T1000 (cell line): ENCODE measurements around the gene KDM4B.
"Not testable (repeated sequence)": the region's sequence is repeated elsewhere in the genome, so short reads cannot be mapped to it uniquely, and the experiment has no call there.

Source experiments
- DNase-seq: peaks from one replicate; lab custom pipeline; 2025; ENCODE audit warnings: mixed read lengths; lab: John Stamatoyannopoulos, UW

The KDM4B gene

DNA sequence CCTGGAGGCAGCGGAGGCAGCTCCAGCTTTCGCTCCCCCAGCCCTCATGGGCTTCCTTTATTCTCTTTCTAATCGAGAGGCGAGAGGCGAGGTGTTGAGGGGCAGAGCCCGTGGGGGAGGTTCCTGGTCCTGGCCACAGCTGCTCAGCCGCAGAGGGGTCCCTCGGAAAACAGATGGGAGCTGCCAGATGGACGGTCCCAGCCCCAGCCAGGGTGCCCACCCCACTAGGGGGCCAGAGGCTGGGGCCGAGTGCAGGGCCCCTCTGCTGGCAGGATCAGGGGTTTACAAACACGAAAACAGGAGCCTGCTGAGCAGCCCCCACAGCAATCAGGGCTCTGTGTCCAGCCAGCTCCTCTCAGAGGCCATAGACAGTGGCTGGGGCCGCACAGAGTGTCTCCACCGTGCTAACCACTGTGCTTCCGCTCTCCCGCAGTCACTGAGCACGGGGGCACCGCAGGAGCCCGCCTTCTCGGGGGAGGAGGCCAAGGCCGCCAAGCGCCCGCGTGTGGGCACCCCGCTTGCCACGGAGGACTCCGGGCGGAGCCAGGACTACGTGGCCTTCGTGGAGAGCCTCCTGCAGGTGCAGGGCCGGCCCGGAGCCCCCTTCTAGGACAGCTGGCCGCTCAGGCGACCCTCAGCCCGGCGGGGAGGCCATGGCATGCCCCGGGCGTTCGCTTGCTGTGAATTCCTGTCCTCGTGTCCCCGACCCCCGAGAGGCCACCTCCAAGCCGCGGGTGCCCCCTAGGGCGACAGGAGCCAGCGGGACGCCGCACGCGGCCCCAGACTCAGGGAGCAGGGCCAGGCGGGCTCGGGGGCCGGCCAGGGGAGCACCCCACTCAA lies 182.2 kb downstream of the KDM4B start:
- DNase-seq = no peak

DNA sequence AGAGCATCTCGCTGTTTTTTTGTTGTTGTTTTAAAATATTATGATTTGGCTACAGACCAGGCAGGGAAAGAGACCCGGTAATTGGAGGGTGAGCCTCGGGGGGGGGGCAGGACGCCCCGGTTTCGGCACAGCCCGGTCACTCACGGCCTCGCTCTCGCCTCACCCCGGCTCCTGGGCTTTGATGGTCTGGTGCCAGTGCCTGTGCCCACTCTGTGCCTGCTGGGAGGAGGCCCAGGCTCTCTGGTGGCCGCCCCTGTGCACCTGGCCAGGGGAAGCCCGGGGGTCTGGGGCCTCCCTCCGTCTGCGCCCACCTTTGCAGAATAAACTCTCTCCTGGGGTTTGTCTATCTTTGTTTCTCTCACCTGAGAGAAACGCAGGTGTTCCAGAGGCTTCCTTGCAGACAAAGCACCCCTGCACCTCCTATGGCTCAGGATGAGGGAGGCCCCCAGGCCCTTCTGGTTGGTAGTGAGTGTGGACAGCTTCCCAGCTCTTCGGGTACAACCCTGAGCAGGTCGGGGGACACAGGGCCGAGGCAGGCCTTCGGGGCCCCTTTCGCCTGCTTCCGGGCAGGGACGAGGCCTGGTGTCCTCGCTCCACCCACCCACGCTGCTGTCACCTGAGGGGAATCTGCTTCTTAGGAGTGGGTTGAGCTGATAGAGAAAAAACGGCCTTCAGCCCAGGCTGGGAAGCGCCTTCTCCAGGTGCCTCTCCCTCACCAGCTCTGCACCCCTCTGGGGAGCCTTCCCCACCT lies 183.3 kb downstream of the KDM4B start:
- no peak for DNase-seq

DNA sequence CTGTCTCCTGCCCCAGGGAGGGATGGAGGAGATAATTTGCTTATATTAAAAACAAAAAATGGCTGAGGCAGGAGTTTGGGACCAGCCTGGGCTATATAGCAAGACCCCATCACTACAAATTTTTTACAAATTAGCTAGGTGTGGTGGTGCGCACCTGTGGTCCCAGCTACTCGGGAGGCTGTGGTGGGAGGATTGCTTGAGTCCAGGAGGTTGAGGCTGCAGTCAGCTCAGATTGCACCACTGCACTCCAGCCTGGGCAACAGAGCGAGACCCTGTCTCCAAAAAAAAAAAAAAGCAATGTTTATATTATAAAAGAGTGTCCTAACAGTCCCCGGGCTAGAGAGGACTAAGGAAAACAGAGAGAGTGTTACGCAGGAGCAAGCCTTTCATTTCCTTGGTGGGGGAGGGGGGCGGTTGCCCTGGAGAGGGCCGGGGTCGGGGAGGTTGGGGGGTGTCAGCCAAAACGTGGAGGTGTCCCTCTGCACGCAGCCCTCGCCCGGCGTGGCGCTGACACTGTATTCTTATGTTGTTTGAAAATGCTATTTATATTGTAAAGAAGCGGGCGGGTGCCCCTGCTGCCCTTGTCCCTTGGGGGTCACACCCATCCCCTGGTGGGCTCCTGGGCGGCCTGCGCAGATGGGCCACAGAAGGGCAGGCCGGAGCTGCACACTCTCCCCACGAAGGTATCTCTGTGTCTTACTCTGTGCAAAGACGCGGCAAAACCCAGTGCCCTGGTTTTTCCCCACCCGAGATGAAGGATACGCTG lies 184.0 kb downstream of the KDM4B start:
- DNase-seq = no peak

DNA sequence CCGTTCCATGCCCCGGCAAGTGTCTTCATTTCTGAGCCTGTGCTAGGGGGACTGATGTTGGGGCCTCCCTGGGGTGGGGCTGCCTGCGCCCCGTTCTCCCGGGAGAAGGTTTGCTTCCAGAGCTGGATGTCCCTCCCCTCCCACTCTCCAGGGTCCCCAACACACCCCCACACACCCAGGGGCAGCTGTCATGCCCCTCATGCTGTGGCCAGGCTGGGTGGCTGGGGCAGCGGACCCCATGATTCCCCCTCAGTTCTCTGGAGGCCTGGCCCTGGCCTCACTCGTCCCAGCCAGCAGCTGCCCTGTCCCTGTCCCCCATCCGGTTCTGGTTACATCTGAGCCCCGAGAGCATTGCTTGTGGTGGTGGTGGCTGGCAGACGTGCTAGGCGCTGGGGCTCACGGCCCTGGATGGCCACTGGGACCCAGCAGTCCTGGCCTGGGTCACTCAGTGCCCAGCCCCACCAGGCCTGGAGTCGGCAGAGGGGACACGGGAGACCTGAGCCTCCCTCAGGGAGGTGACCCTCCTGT lies 184.8 kb downstream of the KDM4B start:
- DNase-seq = no peak

DNA sequence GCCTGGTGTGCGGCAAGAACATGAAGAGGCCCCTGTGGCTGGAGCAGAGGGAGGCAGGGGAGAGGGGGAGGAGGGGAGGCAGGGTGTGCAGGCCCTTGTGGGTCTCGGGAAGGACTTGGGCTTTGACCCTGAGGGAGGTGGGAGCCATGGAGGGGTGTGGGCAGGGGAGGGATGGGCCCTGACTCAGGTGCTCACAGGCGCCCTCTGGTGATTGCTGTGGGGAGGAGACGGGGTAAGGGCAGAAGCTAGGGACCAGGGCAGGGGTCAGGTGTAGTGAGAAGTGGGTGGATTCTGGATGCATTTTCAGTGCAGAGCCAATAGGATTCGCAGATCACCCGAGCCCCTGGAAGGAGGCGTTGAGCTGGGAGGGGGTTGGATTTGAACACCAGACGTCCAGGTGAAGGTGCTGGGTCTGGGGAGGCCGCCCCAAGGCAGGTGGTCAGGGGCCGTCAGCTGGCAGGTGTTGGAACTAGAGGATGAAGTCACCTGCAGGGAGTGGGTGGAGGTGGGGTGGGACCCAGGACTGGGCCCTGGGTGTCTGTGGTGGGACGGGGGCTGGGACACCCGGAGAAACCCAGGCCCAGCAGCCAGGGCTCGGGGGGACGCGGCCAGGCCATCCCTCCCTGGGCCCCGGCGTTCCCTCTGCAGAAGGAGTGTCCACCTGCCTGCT lies 185.4 kb downstream of the KDM4B start:
- DNase-seq = no peak

DNA sequence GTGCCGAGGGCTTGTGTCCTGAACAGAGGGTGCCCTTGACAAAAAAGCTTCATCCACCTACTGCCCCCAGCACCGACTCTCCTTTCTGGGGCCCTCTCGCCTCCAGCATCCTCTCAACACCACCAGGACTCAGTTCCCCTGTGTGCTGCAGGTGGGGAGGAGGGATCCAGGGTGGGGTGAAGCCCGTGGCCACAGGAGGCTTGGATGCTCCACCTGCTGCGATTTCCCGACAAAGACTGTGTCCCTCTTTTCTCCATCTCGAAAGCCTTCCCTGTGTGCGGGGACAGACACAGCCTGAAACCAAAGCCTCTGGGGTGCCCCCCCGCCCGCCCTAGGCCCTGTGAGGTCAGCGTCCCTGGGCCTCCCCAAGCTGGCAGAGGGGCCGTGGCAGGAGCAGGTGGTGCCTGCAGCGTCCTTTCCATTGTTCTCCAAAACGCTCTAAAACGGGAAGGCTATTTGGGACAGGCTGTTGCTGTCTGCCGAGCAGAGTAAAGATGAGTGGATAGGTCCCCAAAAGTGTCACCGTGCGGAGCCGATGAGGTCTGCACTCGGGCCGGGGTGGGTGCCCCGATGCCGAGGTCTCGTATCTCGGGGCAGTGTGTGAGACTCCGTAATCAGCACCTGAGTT lies 186.0 kb downstream of the KDM4B start:
- no peak for DNase-seq

DNA sequence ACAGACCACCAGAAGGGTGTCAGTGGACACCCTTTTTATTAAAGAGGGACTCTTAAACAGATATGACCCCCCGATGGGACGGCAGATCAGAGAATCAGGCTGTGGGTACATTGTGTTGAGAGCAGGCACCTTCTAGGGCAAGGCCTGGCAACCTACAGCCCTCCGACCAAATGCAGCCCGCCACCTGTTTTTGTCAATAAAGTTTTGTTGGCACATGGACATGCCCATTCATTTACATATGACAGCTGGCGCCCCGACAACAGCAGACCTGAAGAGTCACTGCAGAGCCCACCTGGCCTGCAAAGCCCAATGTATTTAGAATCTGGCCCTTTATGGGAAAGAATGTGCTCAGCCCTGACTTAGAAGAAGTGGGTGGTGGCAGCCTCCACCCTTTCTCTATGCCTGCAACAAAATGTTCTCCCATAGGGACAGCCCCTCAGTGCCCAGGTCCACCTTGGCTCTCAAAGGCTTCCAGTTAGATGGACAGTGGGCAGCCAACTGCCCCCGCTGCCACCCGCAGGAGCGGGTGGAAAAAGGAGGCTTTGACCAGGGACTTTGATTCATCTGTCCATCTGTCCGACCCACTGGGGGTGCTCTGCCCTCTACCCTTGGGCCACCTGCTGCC lies 186.8 kb downstream of the KDM4B start:
- DNase-seq = no peak

DNA sequence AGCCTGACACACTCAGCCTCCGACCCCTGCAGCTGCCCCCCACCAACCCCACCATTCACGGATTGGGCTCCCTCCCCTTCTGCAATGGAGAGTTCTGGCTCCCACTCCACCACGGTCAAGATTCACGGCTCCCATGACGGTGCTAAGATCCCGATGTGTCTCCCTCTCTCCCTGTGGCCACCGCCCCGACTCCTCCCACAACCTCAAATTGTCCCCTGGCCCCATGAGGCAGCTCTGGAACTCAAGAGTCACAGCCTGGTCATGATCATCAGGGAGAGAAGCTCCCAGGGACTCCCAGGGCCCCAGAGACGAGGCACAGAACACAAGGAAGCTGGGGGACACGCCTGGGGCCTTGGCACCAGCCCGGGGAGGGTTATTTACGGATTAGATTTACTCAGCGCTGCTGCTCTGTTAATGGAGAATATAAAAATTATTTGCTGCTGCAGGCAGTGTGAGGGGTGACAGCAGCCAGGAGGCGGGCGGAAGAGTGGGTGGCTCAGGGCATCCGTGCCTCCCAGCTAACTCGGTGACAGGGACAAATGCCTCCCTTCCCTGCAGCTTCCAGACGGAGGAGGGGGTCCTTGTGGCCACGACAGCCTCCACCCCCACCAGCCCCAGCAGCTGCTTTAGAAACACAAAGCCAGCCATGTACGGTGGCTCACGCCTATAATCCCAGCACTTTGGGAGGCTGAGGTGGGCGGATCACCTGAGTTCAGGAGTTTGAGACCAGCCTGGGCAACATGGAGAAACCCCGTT lies 187.5 kb downstream of the KDM4B start:
- DNase-seq = no peak

DNA sequence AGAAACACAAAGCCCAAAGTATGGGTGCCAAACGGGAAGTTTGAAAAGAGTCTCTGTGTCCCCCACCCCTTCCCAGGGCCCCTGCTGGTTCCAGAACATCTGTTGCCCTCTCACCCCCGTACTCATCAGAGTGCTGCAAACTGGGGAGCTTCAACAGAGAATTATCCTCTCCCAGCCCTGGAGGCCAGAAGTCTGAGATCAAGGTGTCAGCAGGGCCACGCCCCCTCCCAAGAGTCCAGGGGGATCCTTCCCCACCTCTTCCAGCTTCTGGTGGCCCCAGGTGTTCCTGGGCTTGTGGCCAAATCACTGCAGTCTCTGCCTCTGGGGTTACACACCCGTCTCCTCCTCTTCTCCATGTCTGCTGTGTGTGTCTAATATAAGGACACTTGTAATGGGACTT lies 188.3 kb downstream of the KDM4B start:
- DNase-seq = no peak

DNA sequence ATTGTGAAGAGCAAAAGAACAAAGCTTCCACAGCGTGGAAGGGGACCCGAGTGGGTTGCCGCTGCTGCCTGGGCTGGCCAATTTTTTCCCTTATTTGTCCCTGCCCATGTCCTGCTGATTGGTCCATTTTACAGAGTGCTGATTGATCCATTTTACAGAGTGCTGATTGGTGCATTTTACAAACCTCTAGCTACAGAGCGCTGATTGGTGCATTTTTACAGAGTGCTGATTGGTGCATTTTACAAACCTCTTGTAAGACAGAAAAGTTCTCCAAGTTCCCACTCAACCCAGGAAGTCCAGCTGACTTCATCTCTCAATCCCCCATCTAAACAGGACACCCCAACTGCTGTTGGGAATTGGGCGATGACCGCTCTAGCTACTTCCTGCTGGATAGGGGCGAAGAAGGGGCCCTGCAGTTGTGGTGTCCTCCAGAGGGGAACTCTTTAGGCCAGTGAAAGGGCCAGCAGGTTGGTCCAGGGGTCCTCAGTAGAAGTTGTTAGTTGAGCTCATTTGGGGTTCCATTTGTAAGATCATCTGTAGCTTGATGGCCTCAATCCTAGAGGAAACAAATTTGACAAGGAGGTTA lies 189.7 kb downstream of the KDM4B start:
- DNase-seq = not testable (repeated sequence)

DNA sequence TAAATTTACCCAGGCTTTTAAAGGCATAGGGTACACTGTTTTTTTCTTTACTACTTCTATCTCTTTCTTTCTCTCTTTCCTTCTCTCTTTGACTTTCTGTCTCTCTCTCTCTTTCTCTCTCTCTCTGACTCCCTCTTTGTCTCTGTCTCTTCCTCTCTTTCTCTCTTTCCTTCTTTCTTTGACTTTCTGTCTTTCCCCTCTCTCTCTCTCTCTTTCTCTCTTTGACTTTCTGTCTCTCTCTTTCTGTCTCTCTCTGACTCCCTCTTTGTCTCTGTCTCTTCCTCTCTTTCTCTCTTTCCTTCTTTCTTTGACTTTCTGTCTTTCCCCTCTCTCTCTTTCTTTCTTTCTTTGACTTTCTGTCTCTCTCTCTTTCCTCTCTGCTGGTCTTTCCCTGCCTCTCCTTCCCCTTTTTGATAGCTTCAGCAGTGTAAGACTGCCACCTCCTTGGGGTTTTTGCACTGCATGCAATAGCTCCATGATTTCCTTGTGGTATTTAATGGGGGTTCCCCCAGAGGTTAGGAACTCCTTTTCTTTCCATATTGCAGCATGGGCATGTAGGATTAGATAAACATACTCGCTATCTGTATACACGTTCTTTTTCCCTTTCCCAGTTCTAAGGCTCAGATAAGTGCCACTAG lies 191.4 kb downstream of the KDM4B start:
- not testable (repeated sequence) for DNase-seq

DNA sequence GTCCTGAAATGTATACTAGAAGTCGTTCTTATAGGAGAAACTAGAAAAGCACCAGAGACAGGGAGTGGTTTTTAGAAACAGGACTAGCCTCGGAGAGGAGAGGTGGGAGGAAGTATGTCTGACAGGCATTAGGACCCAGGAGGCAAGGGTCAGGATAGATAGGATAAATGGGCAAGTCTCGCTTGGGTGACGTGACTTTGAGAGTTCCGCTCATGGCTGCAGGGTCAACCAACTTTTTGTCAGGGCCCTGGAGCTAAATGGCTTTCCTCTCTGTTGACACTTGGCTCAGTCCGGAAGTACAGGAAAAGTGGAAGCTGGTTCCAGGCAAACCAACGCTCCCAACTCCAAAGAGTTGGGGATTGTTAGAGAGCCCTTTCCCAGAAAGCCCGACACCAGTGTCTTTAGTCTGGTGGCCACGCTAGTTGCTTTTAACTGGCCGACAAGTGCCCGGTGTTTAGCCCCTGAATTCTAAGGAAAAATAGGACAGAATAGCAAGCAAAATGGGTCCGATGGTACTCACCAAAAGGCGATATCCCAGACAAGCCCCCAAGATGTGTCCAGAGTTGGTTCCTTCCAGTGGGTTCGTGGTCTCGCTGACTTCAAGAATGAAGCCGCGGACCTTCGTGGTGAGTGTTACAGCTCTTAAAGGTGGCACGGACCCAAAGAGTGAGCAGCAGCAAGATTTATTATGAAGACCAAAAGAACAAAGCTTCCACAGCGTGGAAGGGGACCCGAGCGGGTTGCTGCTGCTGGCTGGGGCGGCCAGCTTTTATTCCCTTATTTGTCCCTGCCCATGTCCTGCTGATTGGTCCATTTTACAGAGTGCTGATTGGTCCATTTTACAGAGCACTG lies 196.2 kb downstream of the KDM4B start:
- DNase-seq = not testable (repeated sequence)

DNA sequence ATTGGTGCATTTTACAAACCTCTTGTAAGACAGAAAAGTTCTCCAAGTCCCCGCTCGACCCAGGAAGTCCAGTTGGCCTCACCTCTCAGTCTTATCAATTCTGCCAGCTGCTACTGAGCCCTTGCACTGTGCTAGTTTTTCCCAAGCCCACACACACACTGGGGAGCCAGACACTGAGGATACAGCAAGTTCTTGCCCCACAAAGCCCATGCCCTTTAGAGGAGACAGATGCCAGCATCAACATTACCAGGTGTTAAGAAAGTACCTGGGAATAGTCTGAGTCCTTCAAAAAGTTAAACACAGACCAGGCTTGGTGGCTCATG lies 196.7 kb downstream of the KDM4B start:
- no peak for DNase-seq

DNA sequence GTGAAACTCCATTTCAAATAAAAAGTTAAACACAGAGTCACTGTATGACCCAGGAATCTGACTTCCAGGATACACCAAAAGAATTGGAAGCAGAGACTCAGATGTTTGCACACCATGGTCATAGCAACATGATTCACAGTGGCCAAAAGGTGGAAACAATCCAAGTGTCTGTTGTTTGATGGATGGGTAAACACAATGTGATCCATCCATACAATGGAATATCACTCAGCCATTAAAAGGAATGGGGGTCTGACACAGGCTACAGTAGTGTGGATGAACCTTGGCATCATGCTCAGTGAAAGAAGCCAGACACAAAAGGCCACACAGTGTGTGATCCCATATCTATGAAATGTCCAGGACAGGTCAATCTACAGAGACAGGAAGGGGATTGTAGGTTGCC lies 197.3 kb downstream of the KDM4B start:
- no peak for DNase-seq

DNA sequence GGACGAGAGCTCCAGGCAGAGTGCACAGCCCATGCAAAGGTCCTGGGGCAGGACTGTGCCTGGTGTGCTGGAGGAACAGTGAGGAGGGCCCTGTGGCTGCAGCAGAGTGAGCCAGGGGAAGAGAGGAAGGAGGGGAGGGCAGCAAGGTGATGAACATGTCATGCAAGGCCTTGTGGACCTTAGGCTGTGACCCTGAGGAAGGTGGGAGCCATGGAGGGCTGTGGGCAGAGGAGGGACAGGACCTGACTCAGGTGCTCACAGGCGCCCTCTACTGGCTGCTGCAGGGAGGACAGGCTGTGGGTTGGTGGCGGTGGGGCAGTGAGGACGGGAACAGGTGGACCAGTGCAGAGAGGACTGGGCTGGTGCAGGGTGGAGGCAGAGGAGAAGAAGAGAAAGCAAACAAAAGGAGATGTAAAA lies 201.4 kb downstream of the KDM4B start:
- no peak for DNase-seq

DNA sequence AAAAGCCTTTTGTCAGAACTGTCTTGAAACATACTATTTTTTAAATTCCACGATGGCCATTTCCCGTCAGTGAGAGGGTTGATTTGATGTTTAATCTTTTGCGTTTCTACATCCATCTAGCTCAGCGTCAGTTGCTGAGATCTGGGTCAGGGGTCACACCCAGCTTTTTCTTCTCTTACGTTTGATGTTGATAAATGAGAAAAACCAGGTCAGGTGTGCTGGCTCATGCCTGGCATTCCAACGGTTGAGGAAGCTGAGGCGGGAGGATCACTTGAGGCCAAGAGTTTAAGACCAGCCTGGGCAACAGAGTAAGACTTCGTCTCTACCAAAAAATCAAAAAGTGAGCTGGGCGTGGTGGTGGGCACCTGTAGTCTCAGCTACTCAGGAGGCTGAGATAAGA lies 202.8 kb downstream of the KDM4B start:
- DNase-seq = no peak

DNA sequence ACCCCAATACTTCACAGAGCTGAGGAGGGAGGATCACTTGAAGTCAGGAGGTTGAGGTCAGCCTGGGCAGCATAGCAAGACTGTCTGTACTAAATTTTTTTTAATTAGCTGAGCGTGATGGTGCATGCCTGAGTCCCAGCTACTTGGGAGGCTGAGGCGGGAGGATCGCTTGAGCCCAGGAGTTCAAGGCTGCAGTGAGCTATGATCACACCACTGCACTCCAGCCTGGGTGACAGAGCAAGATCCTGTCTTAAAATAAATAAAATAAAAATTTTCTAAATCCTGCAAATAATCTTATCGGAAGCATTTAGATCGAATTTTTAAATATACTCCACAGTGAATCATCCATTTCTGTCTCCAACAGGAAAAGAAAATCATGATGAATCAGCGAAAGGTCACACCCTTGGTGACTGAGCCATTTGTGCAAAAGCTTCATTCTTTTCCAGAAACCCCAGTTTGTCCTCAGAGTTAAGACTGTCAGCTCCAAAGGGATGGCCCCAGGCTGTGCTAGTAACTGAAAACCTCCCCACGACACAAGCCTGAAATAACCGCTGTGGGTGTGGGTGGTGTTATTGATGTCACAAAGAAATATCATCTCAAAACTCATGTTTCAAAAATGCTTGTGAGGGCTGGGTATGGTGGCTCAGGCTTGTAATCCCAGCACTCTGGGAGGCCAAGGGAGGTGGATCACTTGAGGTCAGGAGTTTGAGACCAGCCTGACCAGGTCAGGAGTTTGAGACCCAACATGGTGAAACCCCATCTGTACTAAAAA lies 204.1 kb downstream of the KDM4B start:
- DNase-seq = peak; percentile 77

DNA sequence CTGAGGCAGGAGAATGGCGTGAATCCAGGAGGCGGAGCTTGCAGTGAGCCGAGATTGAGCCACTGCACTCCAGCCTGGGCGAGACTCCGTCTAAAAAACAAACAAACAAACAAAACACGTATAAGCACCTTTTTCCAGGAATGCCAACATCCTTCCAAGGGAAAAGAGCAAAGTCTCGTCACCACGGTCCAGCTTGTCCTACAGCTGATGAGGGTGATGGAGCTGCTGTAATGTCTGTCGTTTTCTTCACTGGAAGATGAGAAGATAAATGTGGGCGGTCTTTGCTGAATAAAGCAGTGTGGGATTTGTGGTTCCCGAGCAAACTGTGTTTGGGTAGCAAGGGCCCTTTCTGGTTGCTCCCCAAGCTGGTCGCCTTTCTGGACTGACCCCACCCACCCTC lies 205.1 kb downstream of the KDM4B start:
- DNase-seq = no peak
